HG02623 (cell line): ENCODE results near the gene COX18.

Source experiments
- ATAC-seq: cut with Tn5 transposase; IDR thresholded peaks from one replicate; pipeline ENCODE4 v1.9.1; 2021; ENCODE audit warnings: moderate library complexity; ENCODE audit not compliant: unreplicated experiment

COX18 gene, protein sequence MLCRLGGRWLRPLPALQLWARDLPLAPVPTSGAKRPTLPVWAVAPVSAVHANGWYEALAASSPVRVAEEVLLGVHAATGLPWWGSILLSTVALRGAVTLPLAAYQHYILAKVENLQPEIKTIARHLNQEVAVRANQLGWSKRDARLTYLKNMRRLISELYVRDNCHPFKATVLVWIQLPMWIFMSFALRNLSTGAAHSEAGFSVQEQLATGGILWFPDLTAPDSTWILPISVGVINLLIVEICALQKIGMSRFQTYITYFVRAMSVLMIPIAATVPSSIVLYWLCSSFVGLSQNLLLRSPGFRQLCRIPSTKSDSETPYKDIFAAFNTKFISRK

DNA sequence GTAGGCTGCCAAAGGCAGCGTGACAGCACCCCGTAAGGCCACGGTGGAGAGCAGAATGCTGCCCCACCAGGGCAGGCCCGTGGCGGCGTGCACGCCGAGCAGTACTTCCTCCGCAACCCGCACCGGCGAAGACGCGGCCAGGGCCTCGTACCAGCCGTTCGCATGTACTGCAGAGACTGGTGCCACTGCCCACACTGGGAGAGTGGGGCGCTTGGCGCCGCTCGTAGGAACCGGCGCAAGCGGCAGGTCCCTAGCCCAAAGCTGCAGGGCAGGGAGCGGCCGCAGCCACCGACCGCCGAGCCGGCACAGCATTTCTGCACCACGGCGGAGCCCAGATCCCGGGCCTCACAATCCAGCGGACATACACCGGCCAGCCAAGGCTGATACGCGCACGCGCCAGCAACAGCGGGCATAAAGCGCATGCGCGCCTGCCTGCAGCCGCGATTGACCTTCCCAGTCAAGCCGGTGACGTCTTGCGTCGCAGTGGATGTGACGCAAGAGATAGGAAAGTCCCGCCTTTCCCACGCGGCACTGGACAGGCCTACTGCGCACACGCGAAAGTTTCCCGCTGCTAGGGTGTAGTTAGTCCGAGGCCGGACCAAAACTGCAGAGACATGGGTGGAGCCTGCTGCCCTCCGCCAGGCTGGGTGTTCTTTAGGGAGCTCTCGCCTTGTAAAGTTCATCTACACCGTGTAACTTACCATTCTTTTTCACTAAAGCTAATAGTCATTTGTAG is at the start of gene COX18:
TSS of gene COX18 (minus strand) at position 379 of the 736 bp plus-strand sequence. CDS start at position 312, 67 bp downstream.
- ATAC-seq: peak; percentile 80

DNA sequence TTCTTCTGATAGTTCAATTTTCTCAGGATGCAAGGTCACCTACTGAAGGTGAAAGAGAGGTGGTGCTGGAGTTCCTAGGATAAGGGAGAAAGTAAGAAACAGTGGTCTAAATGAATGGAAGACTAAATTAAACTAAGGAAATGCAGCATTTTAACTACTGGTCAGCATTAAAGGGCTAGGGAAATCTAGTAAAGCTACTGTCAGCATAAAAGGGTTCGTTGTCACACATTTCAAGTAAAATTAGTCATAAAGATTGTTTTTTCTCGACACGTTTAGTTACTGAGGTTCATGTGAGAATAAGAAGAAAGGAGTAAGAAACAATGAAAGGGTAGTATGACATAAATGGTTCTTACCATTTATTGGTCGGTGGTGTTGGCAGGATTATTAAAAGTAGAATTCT is 40.0 kb upstream of the COX18 start:
- no peak for ATAC-seq

DNA sequence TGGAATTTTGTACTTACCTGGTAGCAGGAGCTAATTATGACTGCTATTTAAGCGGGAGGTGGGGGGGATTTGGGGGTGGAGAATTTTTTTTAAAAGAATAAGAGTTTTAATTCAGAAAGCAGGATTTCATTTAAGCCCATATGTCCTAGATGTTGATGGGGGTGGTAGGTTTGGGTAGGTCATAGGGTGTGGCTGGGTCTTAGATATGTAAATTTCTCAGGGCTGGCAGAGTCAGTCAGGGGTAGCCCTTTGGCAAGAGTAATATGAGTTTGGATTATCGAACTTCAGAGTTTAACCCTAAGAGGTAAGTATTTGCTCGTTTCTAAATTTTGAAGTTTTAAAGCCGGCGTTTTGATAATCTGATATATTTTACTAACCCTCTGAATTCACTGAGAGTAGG is 35.2 kb upstream of the COX18 start:
- ATAC-seq: no peak

DNA sequence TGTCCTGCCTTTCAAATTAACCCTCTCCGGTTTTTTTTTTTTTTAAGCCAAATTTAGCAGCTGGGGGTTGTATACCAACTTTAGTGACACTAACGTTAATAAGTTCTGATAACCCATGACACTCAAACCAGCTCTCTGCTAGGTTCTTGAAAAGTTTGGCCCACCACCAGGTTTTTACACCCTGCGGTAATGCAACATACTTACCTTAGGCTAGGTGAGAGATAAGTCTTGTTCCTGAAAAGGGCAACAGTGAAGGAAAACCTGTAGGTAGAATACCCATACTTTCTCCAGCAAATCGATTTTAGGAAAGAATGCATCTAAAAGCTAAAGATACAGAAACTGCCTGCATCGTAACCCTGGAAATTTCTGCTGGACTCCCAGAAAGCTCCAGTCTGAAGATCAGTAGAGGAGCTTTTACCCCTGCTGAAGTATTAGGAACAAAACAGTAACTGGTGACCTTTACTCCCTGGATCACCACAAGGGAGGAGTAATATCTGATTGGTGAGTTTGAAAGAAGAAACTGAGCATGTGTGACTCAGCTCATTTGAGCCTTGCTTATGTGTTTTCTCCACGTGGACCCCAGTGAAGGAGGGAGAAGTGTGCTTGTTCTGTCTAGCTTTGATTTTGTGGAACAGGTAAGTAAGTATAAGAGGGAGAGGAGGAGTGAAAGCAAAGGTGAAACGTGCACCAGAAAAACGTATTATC is 34.4 kb upstream of the COX18 start:
- ATAC-seq: no peak

DNA sequence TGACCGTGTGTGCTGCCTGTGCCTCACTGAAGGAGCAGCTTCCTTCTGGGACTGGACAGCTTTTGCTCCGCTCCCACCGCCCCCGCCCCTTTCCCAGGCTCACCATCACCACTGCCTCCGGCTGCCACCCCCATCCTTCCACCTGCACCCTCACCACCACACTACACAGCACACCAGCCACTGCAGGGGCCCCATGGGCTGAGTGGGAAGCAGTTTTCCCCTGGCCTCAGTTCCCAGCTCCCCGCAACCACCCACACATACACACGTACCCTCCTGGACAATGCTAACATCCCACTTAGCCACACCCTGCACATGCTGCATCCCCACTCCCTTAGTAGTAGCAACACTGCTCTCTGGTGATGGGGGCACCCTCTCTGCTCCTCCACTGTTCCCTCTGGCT is 29.6 kb upstream of the COX18 start:
- no peak for ATAC-seq

DNA sequence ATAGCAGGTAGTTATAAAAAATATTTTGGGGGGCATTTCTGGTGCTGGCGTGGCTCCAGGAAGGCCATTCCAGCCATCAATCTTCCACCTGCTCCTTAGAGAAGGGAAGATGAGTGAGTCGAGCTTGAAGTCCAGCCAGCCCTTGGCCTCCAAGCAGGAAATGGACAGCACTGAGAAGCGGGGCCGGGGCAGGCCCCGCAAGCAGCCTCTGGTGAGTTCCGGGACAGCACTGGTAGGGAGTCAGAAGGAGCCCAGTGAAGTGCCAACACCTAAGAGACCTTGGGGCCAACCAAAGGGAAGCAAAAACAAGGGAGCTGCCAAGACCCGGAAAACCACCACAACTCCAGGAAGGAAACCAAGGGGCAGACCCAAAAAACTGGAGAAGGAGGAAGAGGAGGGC is 29.2 kb upstream of the COX18 start:
- no peak for ATAC-seq

DNA sequence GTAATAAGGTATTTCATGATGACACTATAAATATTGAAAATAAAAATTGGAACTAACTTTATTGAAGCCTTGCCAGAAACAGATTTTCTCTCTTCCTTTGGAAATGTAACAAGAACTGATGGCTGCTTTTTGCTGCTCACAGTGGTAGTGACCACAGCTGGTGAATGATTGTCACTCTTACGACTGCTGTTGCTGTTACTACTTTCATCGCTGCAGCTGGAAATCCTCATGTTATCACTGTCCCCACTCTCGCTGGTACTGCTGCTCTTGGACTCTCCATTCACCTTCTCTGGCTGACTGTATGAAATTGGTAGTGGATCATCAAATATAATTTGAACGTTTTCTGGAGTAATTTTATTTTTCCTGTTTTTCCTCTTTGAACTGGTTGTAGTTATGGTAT is 28.5 kb upstream of the COX18 start:
- no peak for ATAC-seq

DNA sequence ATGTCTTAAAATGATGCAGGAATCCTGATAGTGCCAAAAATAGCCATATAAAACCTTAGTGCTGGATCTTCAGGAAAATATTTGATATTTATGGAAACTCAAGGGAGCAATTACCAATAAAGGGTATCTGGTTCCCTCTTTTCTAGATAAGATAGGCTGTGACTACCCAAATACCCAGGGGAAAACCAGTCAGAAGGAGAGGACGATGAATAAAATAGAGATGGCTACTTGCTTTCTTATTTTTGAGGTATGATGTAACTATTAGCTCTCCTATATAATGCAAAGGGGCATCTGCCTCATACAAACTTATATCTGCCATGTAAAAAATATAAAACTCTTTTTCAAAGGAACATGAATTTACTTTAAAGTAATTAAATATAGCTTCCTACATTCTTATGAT is 23.4 kb upstream of the COX18 start:
- ATAC-seq: no peak

DNA sequence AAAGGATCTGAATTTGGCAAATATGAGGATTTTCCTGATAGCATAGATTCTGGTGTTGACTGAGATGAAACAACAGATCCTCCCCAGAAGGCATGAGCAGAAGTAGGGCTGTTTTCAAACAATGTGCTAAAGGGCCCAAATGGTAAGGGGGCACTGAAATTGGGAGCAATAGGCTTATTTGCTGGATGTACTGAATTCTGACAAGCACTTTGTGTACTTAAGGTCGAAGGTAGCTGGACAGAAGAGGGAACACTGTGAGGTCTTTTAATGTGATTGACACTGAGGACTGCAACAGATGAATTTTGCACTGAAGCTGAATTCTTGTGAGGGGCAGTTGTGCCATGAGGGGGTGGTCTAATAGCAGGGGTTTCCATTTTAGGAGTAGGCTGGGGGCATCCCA is 21.2 kb upstream of the COX18 start:
- no peak for ATAC-seq

DNA sequence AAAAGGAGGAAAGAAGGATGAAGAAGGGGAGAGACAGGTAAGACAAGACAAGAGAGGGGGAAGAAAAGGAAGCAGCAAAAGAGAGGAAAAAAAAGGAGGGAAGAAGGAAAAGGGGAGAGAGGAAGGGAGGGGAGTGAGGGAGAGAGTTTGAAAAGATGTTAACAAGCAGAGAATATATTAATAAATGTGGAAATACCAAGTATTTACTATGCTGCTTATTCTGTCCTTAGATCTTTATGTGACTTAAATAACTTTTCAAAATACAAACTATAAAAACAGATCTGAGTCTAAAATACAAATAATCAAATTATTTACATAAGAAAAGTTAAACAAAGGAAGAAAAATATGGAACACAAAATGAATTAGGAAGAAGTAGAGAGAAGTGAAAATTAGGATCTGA is 18.4 kb upstream of the COX18 start:
- ATAC-seq: no peak

DNA sequence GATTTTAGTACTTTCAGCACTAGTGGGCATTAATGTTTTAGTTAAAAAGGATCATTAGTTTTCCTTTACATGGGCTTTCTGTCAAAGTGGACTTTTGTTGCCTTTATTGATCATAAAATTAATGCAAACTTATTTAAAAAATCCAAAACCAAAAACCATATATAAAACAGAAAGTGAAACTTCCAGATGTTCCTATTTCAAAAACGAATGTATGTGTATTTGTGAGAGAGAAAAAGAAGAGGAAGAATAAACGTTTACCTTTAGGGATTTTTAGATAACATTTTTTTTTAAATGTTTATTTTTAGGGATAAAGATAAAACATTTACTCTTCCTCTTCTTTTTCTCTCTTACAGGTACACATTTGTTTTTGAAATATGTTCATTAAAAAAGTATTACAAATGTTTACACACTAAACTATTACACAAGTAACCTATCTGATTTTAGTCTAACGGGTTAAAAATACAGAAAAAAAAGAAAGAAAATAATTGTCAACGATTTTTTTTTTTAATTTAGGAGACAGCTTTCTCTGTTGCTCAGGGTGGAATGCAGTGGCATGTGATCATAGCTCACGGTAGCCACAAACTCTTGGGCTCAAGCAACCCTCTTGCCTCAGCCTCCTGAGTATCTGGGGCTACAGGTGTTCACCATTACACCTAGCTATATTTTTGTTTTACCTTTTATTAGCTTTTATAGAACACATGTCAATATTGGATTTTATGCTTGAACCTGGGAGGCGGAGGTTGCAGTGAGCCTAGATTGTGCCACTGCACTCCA is 16.8 kb upstream of the COX18 start:
- ATAC-seq: no peak

DNA sequence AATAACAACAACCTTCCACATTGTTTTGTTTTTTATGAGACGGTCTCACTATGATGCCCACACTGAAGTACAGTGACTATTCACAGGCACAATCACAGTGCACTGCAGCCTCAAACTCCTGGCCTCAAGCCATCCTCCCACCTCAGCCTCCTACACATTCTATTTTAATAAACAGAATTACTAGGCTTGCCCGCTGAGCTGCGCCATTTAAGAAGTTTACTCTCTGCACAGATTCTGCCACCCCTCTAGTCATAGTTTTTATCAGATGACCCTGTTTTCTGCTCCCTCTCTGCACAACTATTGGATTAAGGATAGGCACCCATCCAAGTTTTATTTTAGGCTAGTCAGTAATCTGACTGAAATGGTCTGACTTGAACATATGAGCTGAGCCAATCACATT is 11.3 kb upstream of the COX18 start:
- no peak for ATAC-seq

DNA sequence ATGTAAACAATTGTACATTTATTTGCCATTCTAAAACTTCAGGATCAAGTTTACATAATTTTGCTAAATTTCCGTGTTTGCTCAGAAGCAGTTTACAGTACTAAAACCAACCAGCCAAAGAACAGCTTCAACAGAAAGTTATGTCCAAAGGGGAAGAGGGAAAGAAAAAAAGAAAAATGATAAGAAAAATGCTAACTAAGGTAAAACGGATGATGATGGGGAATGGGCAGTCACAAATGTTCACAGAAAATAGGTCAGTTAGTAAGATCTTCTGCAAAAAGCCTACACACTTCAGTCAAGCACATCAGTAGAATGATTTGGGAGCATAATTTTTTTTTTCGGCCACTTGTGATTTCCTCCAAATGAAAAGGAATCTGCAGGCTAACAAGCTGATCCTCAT is 6.3 kb upstream of the COX18 start:
- ATAC-seq: no peak

DNA sequence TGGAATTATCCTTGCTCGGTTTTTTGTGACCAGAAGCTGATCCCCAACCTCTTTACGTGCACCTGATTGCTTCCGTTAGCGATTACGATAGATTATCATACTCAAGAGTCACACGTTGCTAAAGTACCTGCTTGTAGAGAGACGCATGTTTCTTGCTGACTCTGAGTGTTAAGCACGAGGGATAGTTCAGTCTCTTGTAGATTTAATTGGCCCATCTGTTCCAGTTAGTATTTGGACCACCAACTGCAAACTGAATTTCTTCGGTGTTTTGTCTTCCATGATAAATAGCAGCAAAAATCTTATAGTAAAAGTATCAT is 516 bp upstream of the COX18 start:
- ATAC-seq: peak; percentile 7

DNA sequence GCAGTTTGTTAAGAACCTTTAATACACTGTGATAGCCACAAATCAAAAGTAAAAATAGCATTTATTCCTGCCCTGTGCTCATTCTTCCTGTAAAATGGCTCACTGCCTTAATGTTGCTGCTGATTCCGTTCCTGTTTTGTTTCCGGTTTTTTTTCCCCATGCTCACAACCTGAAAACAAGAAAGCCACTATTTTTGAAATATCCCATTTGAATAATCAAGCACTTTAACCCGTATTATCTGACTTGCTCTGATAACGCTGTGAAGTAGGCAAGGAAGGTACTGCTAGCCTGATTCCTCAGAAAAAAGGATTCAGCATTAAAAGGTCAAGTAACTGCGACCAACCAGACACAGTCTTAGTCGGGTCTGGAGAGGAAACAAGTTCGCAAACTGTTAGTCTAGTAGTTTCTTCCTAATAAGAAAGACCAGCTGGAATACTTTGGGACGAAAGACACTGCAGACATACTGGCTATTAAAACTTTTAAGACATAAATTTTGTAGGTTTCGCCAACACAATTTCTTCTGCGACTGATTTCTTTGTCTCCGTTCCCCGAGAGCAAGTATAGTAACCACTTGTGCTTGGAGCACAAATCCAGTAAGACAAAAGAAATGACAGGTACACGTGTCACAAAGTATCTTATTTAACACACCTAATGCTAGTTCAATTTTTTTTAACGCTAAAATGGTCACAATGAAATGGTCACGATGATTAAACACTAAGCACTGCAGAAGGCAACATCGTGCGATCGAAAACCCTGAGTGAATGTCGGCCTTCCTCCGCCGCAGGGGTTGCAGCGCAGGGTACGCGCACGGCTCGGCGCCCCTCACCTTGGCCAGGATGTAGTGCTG is 802 bp downstream of the COX18 start:
- peak; percentile 0 for ATAC-seq

DNA sequence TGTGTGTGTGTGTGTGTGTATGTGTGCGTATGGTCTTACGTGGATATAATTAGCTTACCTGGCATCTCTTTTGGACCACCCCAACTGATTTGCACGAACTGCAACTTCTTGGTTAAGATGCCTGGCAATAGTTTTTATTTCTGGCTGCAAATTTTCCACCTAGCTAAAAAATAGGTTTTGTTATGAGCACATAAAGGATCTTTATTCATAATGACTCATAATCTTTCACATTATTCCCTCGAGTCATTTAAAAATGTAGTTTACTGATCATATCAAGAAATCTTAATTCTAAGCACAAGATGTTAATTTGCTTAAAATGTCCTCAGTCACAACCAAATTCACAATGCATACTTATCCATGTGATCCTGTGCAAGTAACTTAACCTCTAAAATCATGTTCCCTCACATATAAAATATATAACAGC is 1.5 kb downstream of the COX18 start:
- no peak for ATAC-seq

DNA sequence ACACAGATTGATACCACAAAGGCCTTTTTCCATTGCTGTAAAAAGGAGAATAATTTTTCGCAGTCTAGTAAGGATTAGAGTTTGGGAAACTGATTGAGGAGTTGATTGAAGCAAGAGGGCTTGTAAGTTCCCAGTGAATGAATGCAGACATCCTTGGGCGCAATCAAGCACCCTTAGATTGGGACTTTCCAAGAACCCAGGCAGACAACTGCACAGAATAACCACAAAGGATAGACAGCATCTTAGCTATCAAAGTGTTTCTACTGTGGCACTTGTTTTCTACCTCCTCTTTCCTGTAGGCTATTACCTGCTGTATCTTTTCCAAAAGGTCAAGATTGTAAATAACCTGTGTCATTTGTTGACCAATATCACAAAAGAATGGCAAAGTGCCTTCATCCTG is 2.6 kb downstream of the COX18 start:
- ATAC-seq: no peak

DNA sequence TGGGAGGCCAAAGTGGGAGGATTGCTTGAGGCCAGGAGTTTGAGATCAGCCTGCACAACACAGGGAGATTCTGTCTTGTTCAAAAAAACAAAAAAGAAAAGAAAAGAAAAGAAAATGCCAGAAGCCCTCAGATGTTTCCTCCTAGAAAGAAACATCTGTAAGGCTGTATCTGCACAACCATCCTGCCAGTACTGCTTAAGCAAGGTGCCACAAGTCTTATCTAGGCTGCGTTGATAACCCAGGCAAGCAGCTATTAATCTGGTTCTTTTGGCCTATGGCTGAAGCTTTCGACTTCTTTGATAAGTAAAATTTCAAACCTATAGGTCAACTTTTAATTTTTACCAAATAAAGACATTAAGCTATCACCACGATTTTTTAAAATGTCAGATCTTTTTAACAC is 3.1 kb downstream of the COX18 start:
- ATAC-seq: no peak

DNA sequence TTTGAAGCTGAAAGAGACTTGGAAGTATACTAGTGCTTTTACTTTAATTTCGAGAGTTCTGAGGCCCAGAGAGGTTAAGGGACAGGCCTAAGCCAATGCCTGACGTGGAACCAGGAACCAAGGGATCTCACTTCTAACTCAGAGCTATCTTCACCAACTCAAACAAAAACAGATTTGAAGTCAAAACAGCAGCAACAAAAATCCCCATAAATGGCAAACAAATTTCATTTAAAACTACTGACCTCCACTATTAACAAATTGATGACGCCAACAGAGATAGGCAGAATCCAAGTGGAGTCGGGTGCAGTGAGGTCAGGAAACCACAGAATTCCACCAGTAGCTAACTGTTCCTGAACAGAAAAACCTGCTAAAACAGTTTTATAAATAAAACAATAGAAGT is 5.0 kb downstream of the COX18 start:
- ATAC-seq: no peak

DNA sequence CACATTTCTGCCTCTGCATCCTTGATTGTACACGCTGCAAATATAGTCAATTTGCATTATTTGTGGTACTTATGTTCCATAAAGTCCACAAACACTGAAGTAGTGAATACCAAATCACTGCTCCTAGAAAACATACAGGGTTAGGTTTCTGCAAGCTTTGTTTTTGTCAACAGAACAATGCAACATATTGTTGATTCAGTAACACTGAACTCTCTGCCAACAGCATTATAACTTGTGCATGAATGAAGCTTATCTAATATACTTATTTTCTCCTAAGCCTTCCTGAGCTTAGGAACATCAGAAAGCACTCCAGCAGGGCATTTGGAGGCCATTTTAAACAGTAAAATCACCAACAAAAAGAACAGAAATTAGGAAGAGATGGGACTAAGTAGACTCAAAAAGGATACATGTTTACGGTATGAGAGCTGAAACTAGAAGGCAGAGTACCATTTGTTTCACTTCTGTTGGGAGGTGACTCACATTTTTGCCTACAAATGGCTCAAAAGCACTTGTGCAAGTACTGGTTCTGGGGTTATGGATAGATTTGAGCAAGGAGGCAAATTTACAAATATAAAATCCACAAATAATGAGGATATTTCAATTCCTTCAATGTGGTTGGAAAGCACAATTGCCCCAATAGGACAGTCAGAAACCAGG is 14.1 kb downstream of the COX18 start:
- peak; percentile 68 for ATAC-seq
